ENCODE data around the gene CEP72. TPM values are rescaled to one million over a fixed set of nuclear protein-coding genes. Genes with fewer than 3 reads are reported as not detected.
"Not testable (repeated sequence)": the region's sequence is repeated elsewhere in the genome, so short reads cannot be mapped to it uniquely, and the experiment has no call there.

Gene CEP72
- 42.1 TPM for polyA plus RNA-seq (2012; ENCODE audit: insufficient read depth, insufficient read length)

DNA sequence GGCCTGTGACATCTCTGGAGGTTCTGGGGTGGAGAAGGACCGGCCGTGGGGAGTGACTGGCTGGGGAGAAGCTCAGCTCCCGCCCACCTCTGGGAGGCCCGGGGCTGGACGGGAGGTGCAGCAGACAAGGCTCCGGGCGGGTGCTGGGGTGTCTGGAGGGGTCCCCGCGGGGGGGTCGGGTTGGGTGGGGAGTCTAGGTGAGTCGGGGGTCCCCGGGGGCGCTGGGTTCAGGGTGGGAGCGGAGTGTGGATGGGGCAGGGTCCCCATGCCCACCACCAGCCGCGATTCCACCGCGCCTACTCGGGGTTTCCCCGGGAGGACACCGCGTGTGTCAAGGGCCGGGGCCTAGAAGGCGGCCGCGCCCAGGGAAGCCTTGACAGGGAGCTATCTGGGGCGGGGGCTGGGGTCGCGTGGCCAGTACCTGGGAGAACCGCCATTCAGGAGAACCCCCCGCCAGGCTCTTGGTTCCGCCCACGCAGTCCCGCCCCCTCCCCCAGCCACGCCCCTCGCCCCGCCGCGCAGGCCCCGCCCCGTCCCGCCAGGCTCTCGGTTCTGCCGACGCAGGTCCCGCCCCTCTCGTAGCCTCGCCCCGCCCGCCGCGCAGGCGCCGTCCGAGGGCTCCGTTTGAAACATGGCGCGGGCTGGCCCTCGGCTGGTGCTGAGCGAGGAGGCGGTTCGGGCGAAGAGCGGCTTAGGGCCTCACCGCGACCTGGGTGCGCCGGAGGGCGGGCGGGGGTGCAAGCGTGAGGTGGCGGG, at the start of gene CEP72:
Gene CEP72, plus strand, starts transcription at position 610 of the 756 bp plus-strand sequence. Its CDS starts 22 bp downstream, at position 632.
- DNase-seq (ENCODE audit: low read depth, low spot score) = peak; percentile 82
- peak within 1 kb of the TSS; percentile 94 for H3K4me3 ChIP-seq (ENCODE audit: low read length)

GRCh38 chr5:565782-566440, 46.2 kb upstream of the CEP72 start:
- DNase-seq (ENCODE audit: low read depth, low spot score) = no peak
- H3K4me3 ChIP-seq (ENCODE audit: low read length) = no peak overlapping the region

DNA sequence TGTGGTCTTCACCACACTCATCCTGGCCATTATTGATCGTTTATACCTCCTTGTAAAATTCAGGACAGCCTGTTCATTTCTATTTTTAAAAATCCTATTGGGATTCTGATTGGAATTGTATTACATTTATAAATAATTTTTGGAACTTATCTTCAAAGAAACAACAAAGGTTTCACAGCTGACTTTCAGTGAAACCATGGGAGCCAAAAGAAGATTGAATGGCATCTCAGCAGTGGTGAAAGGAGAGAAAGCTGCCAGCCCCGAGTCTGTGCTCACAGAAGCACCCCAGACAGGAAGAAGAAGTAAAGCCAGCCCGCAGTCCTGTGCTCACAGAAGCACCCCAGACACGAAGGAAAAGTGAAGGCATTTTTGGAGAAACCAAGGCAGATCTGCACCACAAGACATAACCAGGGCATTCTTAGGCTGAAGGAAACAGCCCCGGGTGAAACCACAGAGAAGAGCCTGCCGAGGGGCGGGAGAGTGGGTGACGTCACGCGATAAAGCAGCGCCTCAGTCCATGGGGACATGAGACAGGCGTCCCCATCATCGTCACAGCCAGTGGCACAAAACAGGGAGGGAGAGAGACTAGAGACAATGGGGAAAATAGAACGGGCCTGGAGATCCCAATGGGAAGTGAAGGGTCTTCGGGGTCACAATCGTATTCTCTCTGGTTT, 45.4 kb upstream of the CEP72 start:
- no peak overlapping the region for H3K4me3 ChIP-seq (ENCODE audit: low read length)
- DNase-seq (ENCODE audit: low read depth, low spot score) = no peak

- no peak overlapping the region for H3K4me3 ChIP-seq (ENCODE audit: low read length)
- DNase-seq (ENCODE audit: low read depth, low spot score) = no peak
Observed at GRCh38 chr5:567664-568060, 44.5 kb upstream of the CEP72 start.

GRCh38 chr5:568061-568781, 43.9 kb upstream of the CEP72 start:
- DNase-seq (ENCODE audit: low read depth, low spot score) = no peak
- H3K4me3 ChIP-seq (ENCODE audit: low read length) = no peak overlapping the region

GRCh38 chr5:568809-569208, 43.3 kb upstream of the CEP72 start:
- no peak overlapping the region for H3K4me3 ChIP-seq (ENCODE audit: low read length)
- DNase-seq (ENCODE audit: low read depth, low spot score) = no peak

- no peak overlapping the region for H3K4me3 ChIP-seq (ENCODE audit: low read length)
- DNase-seq (ENCODE audit: low read depth, low spot score) = no peak
Observed at GRCh38 chr5:569358-569867, 42.7 kb upstream of the CEP72 start.

- DNase-seq (ENCODE audit: low read depth, low spot score) = no peak
- no peak overlapping the region for H3K4me3 ChIP-seq (ENCODE audit: low read length)
Observed at GRCh38 chr5:569868-570361, 42.2 kb upstream of the CEP72 start.

DNA sequence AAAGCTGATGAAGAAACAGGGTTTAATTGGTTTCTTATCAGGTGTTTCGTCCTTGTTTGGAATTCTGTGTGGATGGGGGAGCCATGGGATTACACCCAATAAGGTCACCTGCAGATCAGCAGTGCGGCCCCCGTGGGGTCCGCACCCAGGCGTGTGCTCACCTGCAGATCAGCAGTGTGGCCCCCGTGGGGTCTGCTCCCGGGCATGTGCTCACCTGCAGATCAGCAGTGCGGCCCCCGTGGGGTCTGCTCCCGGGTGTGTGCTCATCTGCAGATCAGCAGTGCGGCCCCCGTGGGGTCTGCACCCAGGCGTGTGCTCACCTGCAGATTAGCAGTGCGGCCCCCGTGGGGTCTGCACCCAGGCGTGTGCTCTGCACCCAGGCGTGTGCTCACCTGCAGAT, 41.7 kb upstream of the CEP72 start:
- no peak for DNase-seq (ENCODE audit: low read depth, low spot score)
- H3K4me3 ChIP-seq (ENCODE audit: low read length) = no peak overlapping the region

- DNase-seq (ENCODE audit: low read depth, low spot score) = no peak
- no peak overlapping the region for H3K4me3 ChIP-seq (ENCODE audit: low read length)
Observed at GRCh38 chr5:570886-571285, 41.3 kb upstream of the CEP72 start.

DNA sequence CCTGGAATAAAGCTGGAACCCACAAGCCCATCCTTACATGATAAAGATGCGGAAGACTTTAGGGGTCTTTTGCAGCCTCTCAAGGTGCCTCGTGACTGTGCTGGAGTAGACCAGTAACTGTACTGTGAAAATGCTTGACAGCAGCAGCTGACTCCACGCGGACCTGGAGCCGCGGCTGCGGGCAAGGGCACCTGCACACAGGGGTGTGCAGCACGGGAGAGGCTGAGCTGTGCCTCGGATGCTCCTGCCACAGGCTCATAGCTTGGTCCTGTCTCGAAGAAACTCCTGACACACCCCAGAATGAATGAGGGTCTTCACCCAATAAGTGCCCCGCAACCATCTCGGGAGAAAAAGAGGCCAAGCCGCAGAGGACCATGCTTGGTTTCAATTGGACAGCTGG, 40.3 kb upstream of the CEP72 start:
- no peak overlapping the region for H3K4me3 ChIP-seq (ENCODE audit: low read length)
- no peak for DNase-seq (ENCODE audit: low read depth, low spot score)

DNA sequence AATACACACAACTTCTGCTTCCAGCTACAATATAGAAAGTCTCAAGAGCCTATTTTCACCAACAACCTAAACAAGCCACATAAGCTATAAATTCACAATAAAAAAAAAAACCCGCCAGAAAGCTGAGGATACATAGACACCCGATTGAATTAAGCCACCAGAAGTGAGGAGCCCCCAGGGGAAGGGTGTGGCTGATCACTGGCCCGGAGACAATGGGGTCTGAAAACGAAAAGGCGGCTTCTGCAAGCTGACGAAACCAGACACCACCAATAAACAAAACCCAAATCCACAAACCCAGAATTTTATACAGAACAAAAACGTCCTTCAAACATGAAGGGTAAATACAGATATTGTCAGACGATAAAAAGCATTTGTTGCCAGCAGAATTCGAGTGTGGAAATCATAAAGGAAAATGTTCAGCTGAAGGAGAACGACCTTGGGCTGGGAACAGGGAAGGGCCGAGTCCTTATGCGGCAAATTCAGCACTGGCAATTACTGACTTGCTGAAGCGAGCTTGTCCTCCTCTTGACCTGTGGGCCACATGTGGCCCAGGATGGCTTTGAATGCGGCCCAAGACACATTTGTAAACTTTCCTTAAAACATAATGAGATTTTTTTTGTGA, 39.6 kb upstream of the CEP72 start:
- no peak for DNase-seq (ENCODE audit: low read depth, low spot score)
- no peak overlapping the region for H3K4me3 ChIP-seq (ENCODE audit: low read length)

- DNase-seq (ENCODE audit: low read depth, low spot score) = no peak
- H3K4me3 ChIP-seq (ENCODE audit: low read length) = no peak overlapping the region
Observed at GRCh38 chr5:573206-573605, 38.9 kb upstream of the CEP72 start.

DNA sequence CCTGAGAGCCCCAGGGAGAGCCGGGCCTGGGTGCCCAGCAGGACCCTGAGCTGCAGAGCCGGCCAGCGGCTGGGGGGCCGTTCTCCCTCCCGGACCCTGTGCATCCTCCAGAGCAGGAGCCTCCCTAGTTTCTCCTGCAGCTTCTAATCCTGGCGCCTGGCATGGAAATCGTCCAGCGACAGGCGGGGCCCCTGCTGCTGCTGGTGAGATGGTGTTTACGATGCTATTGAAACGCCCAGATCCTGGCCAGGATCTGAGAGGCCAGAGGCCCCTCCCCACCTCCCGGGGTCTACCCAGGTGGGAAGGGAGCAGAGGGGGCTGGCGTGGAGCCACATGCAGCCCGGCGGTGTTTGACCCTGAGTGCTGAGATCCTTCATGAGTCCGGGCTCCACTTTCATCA, 38.2 kb upstream of the CEP72 start:
- H3K4me3 ChIP-seq (ENCODE audit: low read length) = no peak overlapping the region
- DNase-seq (ENCODE audit: low read depth, low spot score) = no peak

GRCh38 chr5:574906-575305, 37.2 kb upstream of the CEP72 start:
- H3K4me3 ChIP-seq (ENCODE audit: low read length) = no peak overlapping the region
- no peak for DNase-seq (ENCODE audit: low read depth, low spot score)

GRCh38 chr5:575636-576035, 36.5 kb upstream of the CEP72 start:
- DNase-seq (ENCODE audit: low read depth, low spot score) = no peak
- H3K4me3 ChIP-seq (ENCODE audit: low read length) = no peak overlapping the region

DNA sequence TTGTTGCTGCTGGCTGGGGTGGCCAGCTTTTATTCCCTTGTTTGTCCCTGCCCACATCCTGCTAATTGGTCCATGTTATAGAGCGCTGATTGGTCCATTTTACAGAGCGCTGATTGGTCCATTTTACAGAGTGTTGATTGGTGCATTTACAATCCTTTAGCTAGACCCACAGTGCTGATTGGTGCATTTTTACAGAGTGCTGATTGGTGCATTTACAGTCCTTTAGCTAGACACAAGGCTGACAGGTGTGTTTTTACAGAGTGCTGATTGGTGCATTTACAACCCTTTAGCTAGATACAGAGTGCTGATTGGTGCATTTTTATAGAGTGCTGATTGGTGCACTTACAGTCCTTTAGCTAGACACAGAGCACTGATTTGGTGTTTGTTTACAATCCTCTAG, 34.9 kb upstream of the CEP72 start:
- not testable (repeated sequence) for H3K4me3 ChIP-seq (ENCODE audit: low read length); DNase-seq (ENCODE audit: low read depth, low spot score)

DNA sequence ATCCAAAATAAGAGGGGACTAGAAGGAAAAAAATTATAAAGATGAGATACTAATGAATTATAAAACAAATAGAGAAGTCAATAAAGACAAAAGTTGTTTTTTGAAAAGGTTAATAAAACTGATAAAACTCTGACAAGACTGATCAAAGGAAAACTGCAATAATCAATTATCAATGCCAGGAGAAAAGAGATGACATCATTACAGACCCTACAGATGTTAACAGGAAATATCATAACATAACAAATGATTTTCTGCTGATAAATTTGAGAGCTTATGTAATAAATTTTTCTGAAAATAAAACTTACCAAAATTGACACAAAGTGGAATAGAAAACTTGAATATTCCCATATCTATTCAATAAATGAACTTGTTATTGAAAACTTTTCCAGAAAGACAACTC, 34.3 kb upstream of the CEP72 start:
- H3K4me3 ChIP-seq (ENCODE audit: low read length) = no peak overlapping the region
- no peak for DNase-seq (ENCODE audit: low read depth, low spot score)

DNA sequence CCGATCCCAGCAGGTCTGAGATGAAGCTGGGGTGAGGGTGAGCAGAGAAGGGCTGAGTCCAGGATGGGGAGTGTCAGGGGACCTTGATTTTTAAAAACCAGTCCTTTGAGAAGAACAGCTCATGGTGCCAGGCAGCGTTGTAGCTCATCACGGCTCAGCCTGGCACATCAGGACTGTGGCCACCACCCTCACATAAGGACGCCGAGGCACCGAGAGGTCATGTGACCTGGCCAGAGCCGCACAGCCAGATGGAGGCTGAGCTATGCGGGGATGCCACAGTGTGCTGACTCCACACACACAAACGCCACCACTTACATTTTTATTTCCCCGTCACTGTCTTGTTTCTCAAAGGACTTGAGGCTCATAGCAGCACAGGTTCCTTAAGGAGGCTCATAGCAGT, 32.9 kb upstream of the CEP72 start:
- no peak overlapping the region for H3K4me3 ChIP-seq (ENCODE audit: low read length)
- DNase-seq (ENCODE audit: low read depth, low spot score) = no peak

Data from Jurkat, Clone E6-1 (cell line).